ENCODE data around the gene MOV10L1.

GRCh38 chr22:50085211-50085972, 4.4 kb upstream of the MOV10L1 start, which contains the start of gene MLC1:
- TF ChIP-seq, protein P1, sequence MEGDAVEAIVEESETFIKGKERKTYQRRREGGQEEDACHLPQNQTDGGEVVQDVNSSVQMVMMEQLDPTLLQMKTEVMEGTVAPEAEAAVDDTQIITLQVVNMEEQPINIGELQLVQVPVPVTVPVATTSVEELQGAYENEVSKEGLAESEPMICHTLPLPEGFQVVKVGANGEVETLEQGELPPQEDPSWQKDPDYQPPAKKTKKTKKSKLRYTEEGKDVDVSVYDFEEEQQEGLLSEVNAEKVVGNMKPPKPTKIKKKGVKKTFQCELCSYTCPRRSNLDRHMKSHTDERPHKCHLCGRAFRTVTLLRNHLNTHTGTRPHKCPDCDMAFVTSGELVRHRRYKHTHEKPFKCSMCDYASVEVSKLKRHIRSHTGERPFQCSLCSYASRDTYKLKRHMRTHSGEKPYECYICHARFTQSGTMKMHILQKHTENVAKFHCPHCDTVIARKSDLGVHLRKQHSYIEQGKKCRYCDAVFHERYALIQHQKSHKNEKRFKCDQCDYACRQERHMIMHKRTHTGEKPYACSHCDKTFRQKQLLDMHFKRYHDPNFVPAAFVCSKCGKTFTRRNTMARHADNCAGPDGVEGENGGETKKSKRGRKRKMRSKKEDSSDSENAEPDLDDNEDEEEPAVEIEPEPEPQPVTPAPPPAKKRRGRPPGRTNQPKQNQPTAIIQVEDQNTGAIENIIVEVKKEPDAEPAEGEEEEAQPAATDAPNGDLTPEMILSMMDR (IDR thresholded peaks at IDR 0.05): no peak
- no peak for TF ChIP-seq POLR2A (IDR thresholded peaks at IDR 0.05)
